Activated CD4-positive, alpha-beta T cell treated with anti-CD3 and anti-CD28 coated beads, Interleukin-2, amount 10 ng/mL, durations not matched to agents 24 days and 14 days (primary cell): ENCODE data around the gene CNNM1. TPM values are rescaled to one million over a fixed set of nuclear protein-coding genes. Genes with fewer than 3 reads are reported as not detected.

Experiments used
- DNase-seq: peaks from one replicate; pipeline ENCODE4 v3.0.0; 2022
- H3K27ac Mint-ChIP-seq: one replicate; pipeline ENCODE4 v1.8.0; 2022; ENCODE audit warnings: mild to moderate bottlenecking, mixed read lengths
- H3K27me3 Mint-ChIP-seq: one replicate; pipeline ENCODE4 v1.8.0; 2022; ENCODE audit warnings: mixed read lengths
- H3K36me3 Mint-ChIP-seq: one replicate; pipeline ENCODE4 v1.8.0; 2022; ENCODE audit warnings: low read depth, mild to moderate bottlenecking, mixed read lengths
- H3K4me1 Mint-ChIP-seq: one replicate; pipeline ENCODE4 v1.8.0; 2021; ENCODE audit warnings: mixed read lengths
- H3K4me3 Mint-ChIP-seq: one replicate; pipeline ENCODE4 v1.8.0; 2022; ENCODE audit warnings: mild to moderate bottlenecking, moderate library complexity, mixed read lengths
- H3K9me3 Mint-ChIP-seq: one replicate; pipeline ENCODE4 v1.8.0; 2021; ENCODE audit warnings: mixed read lengths
- intact Hi-C: fragments of 100-400 bp; cut with micrococcal nuclease; formaldehyde crosslinking; loops from one replicate; pipeline ENCODE4 v1.15.1; 2023
- total RNA-seq: library from RNA; stranded (reverse); gene quantifications from 2 replicates; pipeline ENCODE4 v1.2.3, GENCODE V29; 2022

CNNM1 gene
- total RNA-seq, 1 donor from 2014 or later: 0.44 TPM

GRCh38 chr10:99424656-99425055 is 95.5 kb downstream of the CNNM1 start:
- Mint-ChIP-seq H3K4me1 (peaks cover 20% of the 10 kb centered on the region), H3K27me3 (no peaks in the 10 kb centered on the region), H3K9me3 (no peaks in the 10 kb centered on the region), H3K27ac (no peak overlapping the region), H3K4me3 (no peak overlapping the region), H3K36me3 (peaks cover 13% of the 10 kb centered on the region)
- intact Hi-C loops: no loop called here
- no peak for DNase-seq

DNA sequence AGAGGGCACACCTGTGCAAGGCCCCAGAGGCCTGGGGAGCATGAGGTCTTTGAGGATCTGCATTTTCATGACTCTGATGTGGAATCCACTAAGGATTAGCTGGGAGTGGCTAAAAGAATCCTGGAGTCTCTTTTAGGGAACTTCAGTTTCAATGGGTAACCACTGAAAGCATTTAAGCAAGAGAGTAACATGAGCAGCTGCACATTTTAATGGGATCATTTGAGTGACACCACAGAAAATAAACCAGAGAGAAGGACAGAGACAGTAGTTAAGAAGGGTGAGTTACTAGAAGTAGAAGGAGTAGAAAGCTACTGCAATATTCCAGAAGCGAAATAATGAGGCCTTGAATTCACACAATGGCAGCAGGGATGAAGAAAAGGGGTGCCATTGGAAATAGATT is 96.0 kb downstream of the CNNM1 start:
- Mint-ChIP-seq H3K4me3 (no peak overlapping the region), H3K27ac (no peak overlapping the region)
- intact Hi-C loops: no loop called here

GRCh38 chr10:99426689-99427088 is 97.5 kb downstream of the CNNM1 start:
- DNase-seq: no peak
- no peaks in the 10 kb centered on the region for H3K27me3 Mint-ChIP-seq
- no peak overlapping the region for H3K27ac Mint-ChIP-seq
- no peaks in the 10 kb centered on the region for H3K9me3 Mint-ChIP-seq
- intact Hi-C loops: no loop called here
- H3K4me3 Mint-ChIP-seq: no peak overlapping the region
- H3K4me1 Mint-ChIP-seq: peaks cover 19% of the 10 kb centered on the region
- H3K36me3 Mint-ChIP-seq: peaks cover 5% of the 10 kb centered on the region

More for the DNA sequence above, 96.0 kb downstream of the CNNM1 start:
- Mint-ChIP-seq H3K27me3 (no peaks in the 10 kb centered on the region), H3K9me3 (no peaks in the 10 kb centered on the region), H3K36me3 (peaks cover 8% of the 10 kb centered on the region), H3K4me1 (peaks cover 22% of the 10 kb centered on the region)
- DNase-seq: no peak

GRCh38 chr10:99427566-99428190 is 98.5 kb downstream of the CNNM1 start:
- peaks cover 24% of the 10 kb centered on the region for H3K4me1 Mint-ChIP-seq
- intact Hi-C loops: no loop called here
- no peak overlapping the region for H3K27ac Mint-ChIP-seq
- no peaks in the 10 kb centered on the region for H3K9me3 Mint-ChIP-seq
- no peak overlapping the region for H3K4me3 Mint-ChIP-seq
- no peaks in the 10 kb centered on the region for H3K27me3 Mint-ChIP-seq
- peaks cover 8% of the 10 kb centered on the region for H3K36me3 Mint-ChIP-seq
- no peak for DNase-seq

DNA sequence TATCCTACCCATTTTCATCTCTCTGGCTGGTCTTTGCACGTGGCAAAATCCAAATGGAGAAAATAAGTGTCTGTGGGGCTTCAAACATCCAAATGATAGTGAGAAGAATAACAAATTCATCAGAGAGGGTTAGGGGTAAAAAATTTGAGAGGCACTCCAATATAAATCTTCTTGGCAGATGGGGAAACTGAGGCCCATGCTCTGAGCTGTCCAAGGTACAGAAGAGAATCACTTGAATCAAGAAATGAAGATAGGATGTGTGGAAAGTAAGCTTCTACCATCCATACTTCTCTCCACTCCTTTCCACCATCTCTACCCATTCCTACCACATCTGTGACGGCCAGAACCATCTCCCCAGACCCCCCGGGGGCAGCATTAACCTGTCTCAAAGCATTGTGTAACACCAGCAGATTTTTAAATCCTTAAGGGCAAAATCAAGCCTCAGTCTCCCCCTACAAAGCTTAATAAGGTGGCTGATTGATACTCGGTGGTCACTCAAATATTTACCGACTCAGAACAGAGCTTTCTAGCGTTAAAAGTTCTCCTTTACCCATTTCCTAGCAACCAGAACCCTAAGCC is 100.5 kb downstream of the CNNM1 start:
- intact Hi-C loops: loop anchor here (1.0 to 2.0 kb wide), 3 partner anchors 37 to 303 kb away; partner anchors contain the start of genes COX15, CUTC and SLC25A28
- H3K4me3 Mint-ChIP-seq: peak overlapping the region; percentile 99

GRCh38 chr10:99430116-99430450 is 100.9 kb downstream of the CNNM1 start:
- Mint-ChIP-seq H3K9me3 (no peaks in the 10 kb centered on the region), H3K4me3 (peak overlapping the region; percentile 99), H3K27me3 (no peaks in the 10 kb centered on the region), H3K27ac (peak overlapping the region; percentile 98), H3K36me3 (peaks cover 4% of the 10 kb centered on the region), H3K4me1 (peaks cover 29% of the 10 kb centered on the region)
- no peak for DNase-seq
- intact Hi-C loops: loop anchor here (1.0 to 2.0 kb wide), 3 partner anchors 37 to 302 kb away; partner anchors contain the start of genes COX15, CUTC and SLC25A28

More for the DNA sequence above, 100.5 kb downstream of the CNNM1 start:
- peak overlapping the region; percentile 98 for H3K27ac Mint-ChIP-seq
- no peaks in the 10 kb centered on the region for H3K9me3 Mint-ChIP-seq
- no peak for DNase-seq
- H3K36me3 Mint-ChIP-seq: peaks cover 8% of the 10 kb centered on the region
- H3K27me3 Mint-ChIP-seq: no peaks in the 10 kb centered on the region
- peaks cover 29% of the 10 kb centered on the region for H3K4me1 Mint-ChIP-seq

DNA sequence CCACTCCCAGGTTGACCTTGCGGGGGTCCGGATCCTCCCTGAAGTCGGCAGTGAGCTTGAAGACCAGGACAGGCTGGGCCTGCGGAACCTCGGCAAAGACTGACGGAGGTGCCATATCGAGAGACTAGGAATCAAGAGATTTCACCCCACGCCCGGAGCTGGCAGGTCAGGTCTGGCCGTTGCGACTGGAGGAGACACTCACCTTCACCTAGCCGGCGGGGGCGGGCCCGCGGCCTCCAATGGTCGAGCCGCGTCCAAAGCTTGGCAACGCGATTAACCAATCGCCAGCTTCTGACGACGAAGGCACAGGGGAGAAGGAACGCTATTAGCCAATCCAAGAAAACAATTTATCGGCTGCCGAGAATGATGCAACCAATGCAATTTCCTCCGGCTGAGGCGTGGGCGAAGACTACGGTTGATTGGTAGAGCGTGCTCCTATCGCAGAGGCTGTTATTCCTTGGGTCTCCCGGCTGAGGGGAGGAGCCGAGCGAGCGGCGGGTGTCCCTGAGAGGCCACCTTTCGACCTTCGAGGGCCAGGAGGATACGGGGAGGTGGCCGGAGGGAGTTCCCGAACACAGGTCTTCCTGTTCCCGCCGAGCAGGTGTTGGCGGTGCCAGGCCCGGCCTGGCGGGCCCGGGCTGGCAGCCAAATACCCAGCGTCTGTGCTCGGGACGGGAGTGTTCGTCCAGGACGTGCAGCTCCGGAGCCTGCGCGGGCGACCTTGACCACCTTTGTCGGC is 101.5 kb downstream of the CNNM1 start, which contains the start of gene GOT1:
TSS of gene GOT1 (minus strand) at position 174 of the 739 bp plus-strand sequence. CDS start at position 115, 59 bp downstream.
- intact Hi-C loops: loop anchor here (1.0 to 2.0 kb wide), 3 partner anchors 38 to 302 kb away; partner anchors contain the start of genes COX15, CUTC and SLC25A28
- Mint-ChIP-seq H3K4me3 (peak within 1 kb of the TSS; percentile 99), H3K9me3 (no peaks in the 10 kb centered on the region), H3K36me3 (peaks cover 3% of the 10 kb centered on the region), H3K27ac (peak within 1 kb of the TSS; percentile 98), H3K4me1 (peaks cover 30% of the 10 kb centered on the region), H3K27me3 (no peaks in the 10 kb centered on the region)
- peak; percentile 98 for DNase-seq

DNA sequence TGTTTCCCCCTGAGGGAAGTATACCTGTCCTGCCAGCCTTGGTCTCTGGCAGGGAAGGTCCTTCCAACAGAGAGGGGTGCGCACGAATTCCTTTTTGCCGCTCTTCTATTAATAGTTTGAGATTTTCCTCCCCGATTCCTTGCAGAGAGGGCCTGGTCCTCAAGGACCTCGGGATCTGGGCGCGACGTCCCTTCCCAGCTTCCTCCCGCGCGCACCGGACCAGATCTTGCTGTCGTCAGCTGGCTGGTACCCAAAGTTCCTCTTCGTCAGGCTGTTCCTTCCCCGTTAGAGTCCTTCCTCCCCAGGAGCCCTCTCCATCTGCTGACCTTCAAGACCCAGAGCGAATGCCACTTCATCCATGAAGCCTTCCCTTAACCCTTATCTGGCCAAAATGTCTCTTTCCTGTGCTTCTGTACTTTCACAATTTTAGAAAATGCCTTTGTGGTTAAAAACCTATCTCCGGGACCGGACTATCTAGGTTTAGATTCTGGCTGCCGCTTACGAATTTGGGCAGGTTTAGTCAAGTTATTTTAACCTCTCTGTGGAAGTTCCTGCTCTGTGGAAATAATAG is 102.1 kb downstream of the CNNM1 start:
- peak overlapping the region; percentile 99 for H3K4me3 Mint-ChIP-seq
- H3K27me3 Mint-ChIP-seq: no peaks in the 10 kb centered on the region
- H3K9me3 Mint-ChIP-seq: no peaks in the 10 kb centered on the region
- H3K27ac Mint-ChIP-seq: peak overlapping the region; percentile 98
- intact Hi-C loops: loop anchor here (2.0 kb wide), 1 partner anchor 38 kb away; no protein-coding TSS in a partner anchor
- H3K36me3 Mint-ChIP-seq: peaks cover 5% of the 10 kb centered on the region
- peak; percentile 71 for DNase-seq
- H3K4me1 Mint-ChIP-seq: peaks cover 32% of the 10 kb centered on the region

DNA sequence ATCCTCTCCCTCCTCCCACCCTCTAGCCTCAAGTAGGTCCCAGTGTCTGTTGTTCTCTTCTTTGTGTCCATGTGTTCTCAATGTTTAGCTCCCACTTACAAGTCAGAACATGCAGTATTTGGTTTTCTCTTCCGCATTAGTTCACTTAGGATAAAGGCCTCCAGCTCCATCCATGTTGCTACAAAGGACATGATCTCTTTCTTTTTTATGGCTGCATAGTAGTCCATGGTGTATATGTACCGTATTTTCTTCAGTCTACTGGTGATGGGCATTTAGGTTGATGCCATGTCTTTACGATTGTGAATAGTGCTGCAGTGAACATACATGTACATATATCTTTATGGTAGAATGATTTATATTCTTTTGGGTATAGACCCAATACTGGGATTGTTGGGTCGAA is 102.9 kb downstream of the CNNM1 start:
- peaks cover 5% of the 10 kb centered on the region for H3K36me3 Mint-ChIP-seq
- H3K27ac Mint-ChIP-seq: peak overlapping the region; percentile 76
- H3K9me3 Mint-ChIP-seq: no peaks in the 10 kb centered on the region
- H3K4me1 Mint-ChIP-seq: peaks cover 32% of the 10 kb centered on the region
- intact Hi-C loops: no loop called here
- H3K27me3 Mint-ChIP-seq: no peaks in the 10 kb centered on the region
- H3K4me3 Mint-ChIP-seq: peak overlapping the region; percentile 83
- no peak for DNase-seq

- no peaks in the 10 kb centered on the region for H3K27me3 Mint-ChIP-seq
- no peak overlapping the region for H3K4me3 Mint-ChIP-seq
- peaks cover 30% of the 10 kb centered on the region for H3K4me1 Mint-ChIP-seq
- H3K27ac Mint-ChIP-seq: no peak overlapping the region
- no peaks in the 10 kb centered on the region for H3K9me3 Mint-ChIP-seq
- DNase-seq: no peak
- peaks cover 5% of the 10 kb centered on the region for H3K36me3 Mint-ChIP-seq
- intact Hi-C loops: no loop called here
Observed at GRCh38 chr10:99432881-99433280, 103.7 kb downstream of the CNNM1 start.

GRCh38 chr10:99433378-99434020 is 104.3 kb downstream of the CNNM1 start:
- no peaks in the 10 kb centered on the region for H3K9me3 Mint-ChIP-seq
- DNase-seq: no peak
- intact Hi-C loops: no loop called here
- H3K4me3 Mint-ChIP-seq: no peak overlapping the region
- H3K27me3 Mint-ChIP-seq: no peaks in the 10 kb centered on the region
- peaks cover 30% of the 10 kb centered on the region for H3K4me1 Mint-ChIP-seq
- H3K36me3 Mint-ChIP-seq: peaks cover 5% of the 10 kb centered on the region
- H3K27ac Mint-ChIP-seq: peak overlapping the region; percentile 8

DNA sequence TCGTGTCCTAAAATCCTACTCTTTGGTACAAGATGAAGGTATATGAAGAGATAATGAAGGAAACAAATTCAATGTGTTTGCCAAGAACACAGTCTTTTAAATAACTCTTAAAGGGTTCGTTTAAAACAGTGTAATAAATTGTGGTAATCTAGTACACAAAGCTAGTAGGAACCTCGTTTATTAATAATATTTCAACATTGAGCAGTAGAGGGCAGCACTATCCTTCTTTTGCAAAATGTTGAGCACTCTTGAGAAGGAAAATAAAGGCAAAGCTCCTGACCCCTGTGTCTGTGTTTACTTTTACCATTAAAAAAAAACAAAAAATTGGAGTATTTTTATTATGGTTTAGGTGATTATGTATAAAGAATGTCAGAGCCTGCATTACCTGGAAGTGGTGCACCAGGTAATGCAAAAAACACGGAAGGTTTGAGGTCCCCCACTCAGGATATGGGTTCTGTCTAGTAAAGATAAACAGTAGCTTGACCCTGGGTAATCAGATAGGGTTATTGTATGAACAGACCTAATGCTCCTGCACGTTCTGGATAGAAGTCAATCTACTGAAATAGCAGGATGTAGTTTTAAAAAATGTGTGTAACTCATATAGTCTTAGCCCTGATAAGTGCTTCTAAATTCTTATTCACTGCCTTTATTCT is 107.0 kb downstream of the CNNM1 start:
- Mint-ChIP-seq H3K27ac (no peak overlapping the region), H3K9me3 (no peaks in the 10 kb centered on the region), H3K4me3 (no peak overlapping the region), H3K36me3 (peaks cover 5% of the 10 kb centered on the region), H3K4me1 (peaks cover 18% of the 10 kb centered on the region), H3K27me3 (no peaks in the 10 kb centered on the region)
- no peak for DNase-seq
- intact Hi-C loops: loop anchor here (1.0 to 5.0 kb wide), 4 partner anchors 44 to 275 kb away; no protein-coding TSS in a partner anchor

GRCh38 chr10:99438890-99439289 is 109.7 kb downstream of the CNNM1 start:
- no peak for DNase-seq
- intact Hi-C loops: loop anchor here (5.0 kb wide), 1 partner anchor 118 kb away; no protein-coding TSS in a partner anchor
- Mint-ChIP-seq H3K9me3 (no peaks in the 10 kb centered on the region), H3K27ac (no peak overlapping the region), H3K4me1 (peaks cover 5% of the 10 kb centered on the region), H3K27me3 (peaks cover 2% of the 10 kb centered on the region), H3K4me3 (no peak overlapping the region), H3K36me3 (peaks cover 3% of the 10 kb centered on the region)
